ENCODE data around the gene CWC25. TPM values are rescaled to one million over a fixed set of nuclear protein-coding genes. Genes with fewer than 3 reads are reported as not detected.
"Not testable (repeated sequence)": the region's sequence is repeated elsewhere in the genome, so short reads cannot be mapped to it uniquely, and the experiment has no call there.

Gene CWC25
- total RNA-seq, 1 donor from 2014 or later: 10.0 TPM

GRCh38 chr17:38796451-38797157, 28.5 kb downstream of the CWC25 start:
- intact Hi-C loops (cut with micrococcal nuclease): no loop called here
- no peak for DNase-seq

GRCh38 chr17:38794221-38794620, 30.9 kb downstream of the CWC25 start:
- DNase-seq (no peak), ATAC-seq (no peak)
- intact Hi-C loops (cut with micrococcal nuclease): no loop called here

More at GRCh38 chr17:38796451-38797157, 28.5 kb downstream of the CWC25 start:
- ATAC-seq: no peak

- intact Hi-C loops (cut with micrococcal nuclease): no loop called here
- no peak for DNase-seq
- no peak for ATAC-seq
Observed at GRCh38 chr17:38791162-38791561, 34.0 kb downstream of the CWC25 start.

GRCh38 chr17:38790148-38790707, 34.9 kb downstream of the CWC25 start:
- ATAC-seq; intact Hi-C loops (cut with micrococcal nuclease); DNase-seq: not testable (repeated sequence)

GRCh38 chr17:38789185-38789584, 35.9 kb downstream of the CWC25 start:
- no peak for ATAC-seq
- intact Hi-C loops (cut with micrococcal nuclease): no loop called here

GRCh38 chr17:38787999-38788398, 37.1 kb downstream of the CWC25 start:
- intact Hi-C loops (cut with micrococcal nuclease); DNase-seq; ATAC-seq: not testable (repeated sequence)

More at GRCh38 chr17:38789185-38789584, 35.9 kb downstream of the CWC25 start:
- no peak for DNase-seq

- ATAC-seq (no peak), DNase-seq (no peak)
- intact Hi-C loops (cut with micrococcal nuclease): no loop called here
Observed at GRCh38 chr17:38786372-38786771, 38.7 kb downstream of the CWC25 start.

- intact Hi-C loops (cut with micrococcal nuclease): no loop called here
- DNase-seq (no peak), ATAC-seq (no peak)
Observed at GRCh38 chr17:38783227-38783626, 41.9 kb downstream of the CWC25 start.

GRCh38 chr17:38779965-38780752, 45.0 kb downstream of the CWC25 start:
- DNase-seq: no peak
- no peak for ATAC-seq
- intact Hi-C loops (cut with micrococcal nuclease): no loop called here

- DNase-seq (no peak), ATAC-seq (no peak)
- intact Hi-C loops (cut with micrococcal nuclease): no loop called here
Observed at GRCh38 chr17:38777641-38778250, 47.4 kb downstream of the CWC25 start.

GRCh38 chr17:38773258-38773657, 51.9 kb downstream of the CWC25 start:
- DNase-seq (no peak), ATAC-seq (no peak)
- intact Hi-C loops (cut with micrococcal nuclease): no loop called here

- intact Hi-C loops (cut with micrococcal nuclease): no loop called here
- ATAC-seq (peak; percentile 77), DNase-seq (peak; percentile 52)
Observed at GRCh38 chr17:38768417-38768816, 56.7 kb downstream of the CWC25 start.

- DNase-seq (no peak), ATAC-seq (no peak)
- intact Hi-C loops (cut with micrococcal nuclease): no loop called here
Observed at GRCh38 chr17:38766341-38766740, 58.8 kb downstream of the CWC25 start.

- no peak for DNase-seq
- intact Hi-C loops (cut with micrococcal nuclease): no loop called here
- ATAC-seq: no peak
Observed at GRCh38 chr17:38762231-38762630, 62.9 kb downstream of the CWC25 start.

- DNase-seq (no peak), ATAC-seq (no peak)
- intact Hi-C loops (cut with micrococcal nuclease): no loop called here
Observed at GRCh38 chr17:38761612-38762011, 63.5 kb downstream of the CWC25 start.

GRCh38 chr17:38753071-38753506, 72.0 kb downstream of the CWC25 start:
- ATAC-seq (no peak), DNase-seq (no peak)
- intact Hi-C loops (cut with micrococcal nuclease): no loop called here

- DNase-seq (peak; percentile 95), ATAC-seq (peak; percentile 82)
- intact Hi-C loops (cut with micrococcal nuclease): no loop called here
Observed at GRCh38 chr17:38752308-38753070, 72.6 kb downstream of the CWC25 start, which contains the start of gene PSMB3. PSMB3 (plus strand) TSS chr17:38752741; CDS start chr17:38752827, 86 bp downstream.

GRCh38 chr17:38751808-38752307, 73.3 kb downstream of the CWC25 start:
- intact Hi-C loops (cut with micrococcal nuclease): no loop called here
- peak; percentile 44 for ATAC-seq
- peak; percentile 83 for DNase-seq

Measured in left ventricle myocardium superior (tissue), 1 donor.